B cell (primary cell): Measurements from ENCODE around the gene MC1R. TPM values are rescaled to one million over a fixed set of nuclear protein-coding genes. Genes with fewer than 3 reads are reported as not detected.
"Not testable (repeated sequence)": the region's sequence is repeated elsewhere in the genome, so short reads cannot be mapped to it uniquely, and the experiment has no call there.

Experiments used
- ATAC-seq: fragments of 200-7000 bp; cut with Tn5 transposase; one replicate; pipeline ENCODE4 v1.10.0; 2021; ENCODE audit warnings: low read depth, mild to moderate bottlenecking, moderate number of reproducible peaks, moderate library complexity
- CTCF ChIA-PET: fragments of 350-600 bp; sonication (Branson Sonifier 250); formaldehyde crosslinking; loops from one replicate; lab custom pipeline; 2021; ENCODE audit warnings: antibody characterized with exemption, inconsistent platforms; lab: Charles Lee
- POLR2A ChIA-PET: fragments of 350-600 bp; sonication (Branson Sonifier 250); formaldehyde crosslinking; loops from one replicate; lab custom pipeline; 2021; ENCODE audit warnings: antibody characterized with exemption; lab: Charles Lee
- DNase-seq: peaks from one replicate; pipeline ENCODE4 v3.0.0; 2013
- H2AFZ ChIP-seq: 2 replicates; pipeline ENCODE4 v1.6.1; 2012; ENCODE audit warnings: mild to moderate bottlenecking, low read depth, low read length; ENCODE audit not compliant: insufficient read depth, poor library complexity, severe bottlenecking
- H3K27ac ChIP-seq, 2 donors: 1 replicate in 1 of 2; 2 replicates in 1 of 2; pipeline ENCODE4 v1.5.1; 2012 to 2013; ENCODE audit warnings: low read length in 2 of 2, mild to moderate bottlenecking in 2 of 2, moderate library complexity in 1 of 2
- H3K27me3 ChIP-seq, 4 experiments: fragments of 200-600 bp in 1 of 4; sonication (generic) in 1 of 4; replicated peaks in 1 of 4; 1 replicate in 2 of 4; 2 replicates in 2 of 4; pipeline versions ENCODE4 v1.6.1 to v1.7.0; 2013 to 2016; ENCODE audit warnings: low read length in 3 of 4, mild to moderate bottlenecking in 2 of 4, mixed read lengths in 1 of 4, moderate library complexity in 1 of 4; ENCODE audit not compliant: insufficient read depth in 4 of 4, control insufficient read depth in 3 of 4; ENCODE audit errors: control extremely low read depth in 1 of 4
- H3K36me3 ChIP-seq, 2 experiments: replicated peaks in 1 of 2; 1 replicate in 1 of 2; 2 replicates in 1 of 2; pipeline versions ENCODE4 v1.6.1 to v1.7.1; 2013; ENCODE audit warnings: low read length in 1 of 2; ENCODE audit not compliant: insufficient read depth in 2 of 2, control insufficient read depth in 1 of 2; ENCODE audit errors: control extremely low read depth in 1 of 2, extremely low read depth in 1 of 2
- H3K4me1 ChIP-seq, 2 donors: fragments of 200-600 bp in 1 of 2; sonication (generic) in 1 of 2; 1 replicate in 1 of 2; 2 replicates in 1 of 2; pipeline versions ENCODE4 v1.5.1 to v1.6.1; 2013 to 2017; ENCODE audit warnings: low read length in 2 of 2; ENCODE audit not compliant: control insufficient read depth in 2 of 2, insufficient read depth in 2 of 2
- H3K4me2 ChIP-seq: replicated peaks from 2 replicates; pipeline ENCODE3; 2012; ENCODE audit warnings: mild to moderate bottlenecking, low read depth, low read length; ENCODE audit not compliant: poor library complexity, severe bottlenecking
- H3K4me3 ChIP-seq, 5 experiments: fragments of 200-600 bp in 1 of 5; sonication (generic) in 1 of 5; 1 replicate in 3 of 5; 2 replicates in 2 of 5; pipeline versions ENCODE4 v1.5.1 to v1.7.0; 2011 to 2016; ENCODE audit warnings: low read length in 4 of 5, mild to moderate bottlenecking in 4 of 5, low read depth in 2 of 5, control low read depth in 1 of 5, moderate library complexity in 1 of 5; ENCODE audit not compliant: insufficient read depth in 1 of 5; ENCODE audit errors: control extremely low read depth in 1 of 5, extremely low read depth in 1 of 5
- H3K79me2 ChIP-seq: fragments of 200-600 bp; sonication (generic); one replicate; pipeline ENCODE4 v1.6.0; 2016; ENCODE audit warnings: low read length; ENCODE audit not compliant: control insufficient read depth, insufficient read depth
- H3K9ac ChIP-seq: fragments of 200-600 bp; sonication (generic); 2 replicates; pipeline ENCODE4 v1.6.1; 2017; ENCODE audit warnings: mild to moderate bottlenecking, low read length, moderate library complexity
- H3K9me3 ChIP-seq, 3 donors: one replicate each; pipeline versions ENCODE4 v1.6.1 to v1.7.1; 2013; ENCODE audit warnings: low read length in 2 of 3; ENCODE audit not compliant: control insufficient read depth in 2 of 3, insufficient read depth in 1 of 3; ENCODE audit errors: control extremely low read depth in 1 of 3
- H4K20me1 ChIP-seq: 2 replicates; pipeline ENCODE4 v1.6.0; 2012; ENCODE audit warnings: mild to moderate bottlenecking, low read length; ENCODE audit not compliant: insufficient read depth, control insufficient read depth, poor library complexity, severe bottlenecking
- H3K27ac Mint-ChIP-seq: one replicate; pipeline ENCODE4 v1.8.0; 2021; ENCODE audit warnings: mixed read lengths
- H3K27me3 Mint-ChIP-seq: one replicate; pipeline ENCODE4 v1.8.0; 2021; ENCODE audit warnings: mixed read lengths
- H3K4me1 Mint-ChIP-seq: one replicate; pipeline ENCODE4 v1.8.0; 2021; ENCODE audit warnings: mixed read lengths
- H3K4me3 Mint-ChIP-seq: one replicate; pipeline ENCODE4 v1.8.0; 2021; ENCODE audit warnings: mixed read lengths
- H3K9me3 Mint-ChIP-seq: one replicate; pipeline ENCODE4 v1.8.0; 2022; ENCODE audit warnings: mixed read lengths; ENCODE audit not compliant: insufficient read depth
- CTCF ChIP-seq: fragments of 200-600 bp; IDR thresholded peaks from one replicate; pipeline ENCODE4 v1.8.0; 2022; ENCODE audit warnings: antibody characterized with exemption, mild to moderate bottlenecking
- EZH2 ChIP-seq: IDR thresholded peaks from 2 replicates; pipeline ENCODE4 v1.6.1; 2012; ENCODE audit warnings: borderline replicate concordance, low read depth, mild to moderate bottlenecking, moderate library complexity, low read length; ENCODE audit not compliant: insufficient read depth, poor library complexity, severe bottlenecking
- WGBS: methylation state at CpG from one replicate; pipeline ENCODE4 v1.1.5; 2013; ENCODE audit warnings: missing lambda C conversion rate; ENCODE audit not compliant: insufficient coverage; 5-methylcytosine and 5-hydroxymethylcytosine counted together
- intact Hi-C: fragments of 100-400 bp; cut with micrococcal nuclease; formaldehyde crosslinking; loops from one replicate; pipeline ENCODE4 v1.10.0; 2022
- polyA plus RNA-seq: library from polyadenylated mRNA; depleted of rRNA; stranded (reverse); fragments of >200 nt; gene quantifications from 2 replicates; pipeline ENCODE4 v1.2.3, GENCODE V29; 2012
- total RNA-seq, 2 donors: library from RNA; stranded (reverse); fragments of 120-200 nt in 1 of 2; gene quantifications; 1 replicate in 1 of 2; 2 replicates in 1 of 2; pipeline versions ENCODE4 v1.2.3 to v1.2.4, GENCODE V29; 2013 to 2022

Gene MC1R
- total and polyA plus RNA-seq, 2 donors (not counting 1 experiment from before 2014, with no cell fraction given): 13.2 to 15.2 TPM

- Mint-ChIP-seq H3K4me3 (no peak overlapping the region), H3K9me3 (no peaks in the 10 kb centered on the region), H3K27ac (no peak overlapping the region), H3K4me1 (peaks cover 18% of the 10 kb centered on the region), H3K27me3 (no peaks in the 10 kb centered on the region)
- Histone ChIP-seq H3K9me3 (peaks cover 0 to 4% (median 0%) of the 10 kb centered on the region in 3 donors), H3K4me2 (no peak overlapping the region), H3K79me2 (peaks cover 9% of the 10 kb centered on the region), H3K27ac (no peak overlapping the region), H3K9ac (no peak overlapping the region), H4K20me1 (peaks cover 14% of the 10 kb centered on the region), H3K27me3 (no peaks in the 10 kb centered on the region), H3K4me3 (no peak overlapping the region), H3K4me1 (peaks cover 19 to 20% of the 10 kb centered on the region in 2 donors), H3K36me3 (peaks cover 0 to 29% of the 10 kb centered on the region in 2 experiments), H2AFZ (no peak overlapping the region)
- WGBS: 94% methylated on average over 9 of the region's 9 CpGs
- DNase-seq: no peak
- ChIA-PET POLR2A (no interaction called here), CTCF (interaction anchor here (0.7 kb wide), 2 partner anchors 10 to 16 kb away, joined by 3 read pairs; no protein-coding TSS in a partner anchor)
- no peak for ATAC-seq
- TF ChIP-seq EZH2: no peak
- TF ChIP-seq CTCF: no peak
- intact Hi-C loops: no loop called here
These were observed 48.1 kb downstream of the MC1R start for GRCh38 chr16:89966756-89967155.

GRCh38 chr16:89967436-89967835 is 48.8 kb downstream of the MC1R start:
- Histone ChIP-seq H3K4me1 (peaks cover 22 to 24% of the 10 kb centered on the region in 2 donors), H3K36me3 (peaks cover 0 to 29% of the 10 kb centered on the region in 2 experiments), H3K79me2 (peaks cover 15% of the 10 kb centered on the region)
- H3K9me3 Mint-ChIP-seq, H3K4me3 ChIP-seq, ATAC-seq, POLR2A ChIA-PET, H3K27ac ChIP-seq, H3K27ac Mint-ChIP-seq, H4K20me1 ChIP-seq, DNase-seq, H3K27me3 Mint-ChIP-seq, H3K4me2 ChIP-seq, H3K27me3 ChIP-seq, H3K4me3 Mint-ChIP-seq, H3K9ac ChIP-seq, intact Hi-C loops, CTCF ChIA-PET, H3K9me3 ChIP-seq, H2AFZ ChIP-seq: not testable (repeated sequence)
- 96% methylated on average over 3 of the region's 5 CpGs for WGBS
- peaks cover 21% of the 10 kb centered on the region for H3K4me1 Mint-ChIP-seq

- CTCF ChIA-PET, DNase-seq, H2AFZ ChIP-seq, H3K27ac ChIP-seq, H3K27me3 ChIP-seq, H3K9me3 ChIP-seq, intact Hi-C loops, H3K27ac Mint-ChIP-seq, H3K27me3 Mint-ChIP-seq, H4K20me1 ChIP-seq, H3K9ac ChIP-seq, H3K4me3 Mint-ChIP-seq, H3K4me3 ChIP-seq, H3K4me2 ChIP-seq, H3K9me3 Mint-ChIP-seq, ATAC-seq, POLR2A ChIA-PET: not testable (repeated sequence)
- WGBS: 100% methylated on average over 9 of the region's 11 CpGs
- Histone ChIP-seq H3K4me1 (peaks cover 22 to 27% of the 10 kb centered on the region in 2 donors), H3K79me2 (peaks cover 22% of the 10 kb centered on the region), H3K36me3 (peaks cover 0 to 28% of the 10 kb centered on the region in 2 experiments)
- peaks cover 24% of the 10 kb centered on the region for H3K4me1 Mint-ChIP-seq
These were observed 49.4 kb downstream of the MC1R start for GRCh38 chr16:89968074-89968473.
